Suprapubic skin (tissue), 4 donors: Measurements from ENCODE around the gene CHN2.

ENCODE experiments used
- CTCF ChIP-seq, 2 donors: fragments of 200-600 bp in 1 of 2; fragments of 450-650 bp in 1 of 2; sonication (generic) in 1 of 2; IDR thresholded peaks; one replicate each; pipeline ENCODE4 v1.5.1; 2016 to 2019; ENCODE audit warnings: antibody characterized with exemption in 2 of 2, mild to moderate bottlenecking in 1 of 2, moderate library complexity in 1 of 2
- POLR2A ChIP-seq, 2 donors: fragments of 450-650 bp; IDR thresholded peaks; one replicate each; pipeline ENCODE4 v1.6.1; 2017; ENCODE audit warnings: antibody characterized with exemption in 2 of 2, mild to moderate bottlenecking in 2 of 2, moderate library complexity in 2 of 2
- POLR2AphosphoS5 ChIP-seq, 3 donors: sonication (generic); formaldehyde crosslinking; IDR thresholded peaks; one replicate each; pipeline ENCODE4 v1.6.1; 2017; ENCODE audit warnings: antibody characterized with exemption in 3 of 3

- TF ChIP-seq CTCF (IDR thresholded peaks at IDR 0.05) (no peak), POLR2AphosphoS5 (IDR thresholded peaks at IDR 0.05) (no peak), POLR2A (IDR thresholded peaks at IDR 0.05) (no peak)
Measured at GRCh38 chr7:29326864-29327263, 132.3 kb downstream of the CHN2 start.
